OCI-LY7 (cell line): Measurements from ENCODE around the gene ATP5MC2.

Source experiments
- CTCF ChIP-seq: fragments of 200-600 bp; sonication (generic); conservative IDR thresholded peaks from 2 replicates; pipeline ENCODE4 v1.5.1; 2014; ENCODE audit warnings: mild to moderate bottlenecking, antibody characterized with exemption, low read length, moderate library complexity, mixed read lengths
- EZH2phosphoT487 ChIP-seq: fragments of 200-600 bp; sonication (generic); IDR thresholded peaks from 2 replicates; pipeline ENCODE4 v1.6.1; 2018; ENCODE audit warnings: low read depth, borderline replicate concordance, mild to moderate bottlenecking, mixed run types, antibody characterized with exemption, low read length, moderate library complexity, mixed read lengths

GRCh38 chr12:53667080-53667479, 8.8 kb downstream of the ATP5MC2 start:
- TF ChIP-seq CTCF (no peak), EZH2phosphoT487 (no peak)
